GM19023 (cell line): Measurements from ENCODE around the gene RNF43.

ENCODE experiments used
- ATAC-seq: cut with Tn5 transposase; IDR thresholded peaks from one replicate; pipeline ENCODE4 v1.9.1; 2021; ENCODE audit warnings: mild to moderate bottlenecking, moderate library complexity; ENCODE audit not compliant: unreplicated experiment

RNF43 gene

DNA sequence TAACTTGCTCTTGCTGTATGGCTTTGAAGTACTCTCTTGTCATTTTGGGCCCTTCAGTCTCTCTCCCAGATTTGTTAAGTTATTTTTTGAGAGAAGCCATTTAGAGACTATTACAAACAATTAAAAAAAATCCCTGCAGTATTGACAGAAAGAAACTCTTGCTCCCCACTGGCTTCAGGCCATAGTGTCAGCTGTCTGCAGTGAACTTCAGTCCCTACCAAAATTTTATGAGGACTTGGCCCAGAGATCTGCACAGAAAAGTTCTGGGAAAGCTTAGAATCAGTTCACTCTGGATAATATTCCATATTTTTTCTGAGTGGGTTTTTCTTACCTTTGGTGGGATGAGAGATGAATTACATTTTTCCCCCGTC lies 34.5 kb downstream of the RNF43 start:
- no peak for ATAC-seq

DNA sequence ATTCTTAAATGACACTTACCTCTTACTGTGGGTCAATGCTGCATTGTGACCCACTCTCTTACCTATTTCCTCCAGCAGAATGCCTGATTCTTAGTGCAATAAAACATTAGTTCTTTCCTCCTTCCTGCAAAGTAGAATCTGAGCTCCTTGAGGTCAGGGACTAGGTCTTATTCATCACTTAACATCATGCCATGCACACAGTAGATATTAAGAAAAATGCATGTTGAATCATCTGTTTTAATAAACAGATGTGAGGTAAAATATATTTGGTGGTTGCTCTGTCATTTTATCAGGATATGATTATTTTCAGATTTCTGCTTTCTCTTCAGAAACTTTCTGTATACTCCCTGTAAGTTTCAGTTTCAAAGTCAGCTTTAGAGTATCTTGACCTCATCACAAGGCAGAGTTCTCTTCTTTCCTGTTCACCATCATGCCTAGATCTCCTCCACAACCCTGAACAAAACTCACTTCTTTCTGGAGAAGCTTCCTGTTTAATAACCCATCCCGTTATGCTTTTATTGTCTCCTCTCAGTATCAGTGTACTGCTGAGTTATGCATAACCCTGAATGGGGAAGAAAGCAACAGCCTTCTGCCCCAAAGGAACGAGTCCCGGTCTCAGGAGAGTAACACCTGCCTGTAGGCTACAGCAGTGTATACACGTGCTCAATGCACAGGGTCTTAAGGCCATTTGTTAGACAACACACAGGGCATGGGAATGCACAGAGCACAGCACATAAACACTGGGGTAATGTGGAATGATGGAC lies 35.0 kb downstream of the RNF43 start:
- ATAC-seq, result no peak

DNA sequence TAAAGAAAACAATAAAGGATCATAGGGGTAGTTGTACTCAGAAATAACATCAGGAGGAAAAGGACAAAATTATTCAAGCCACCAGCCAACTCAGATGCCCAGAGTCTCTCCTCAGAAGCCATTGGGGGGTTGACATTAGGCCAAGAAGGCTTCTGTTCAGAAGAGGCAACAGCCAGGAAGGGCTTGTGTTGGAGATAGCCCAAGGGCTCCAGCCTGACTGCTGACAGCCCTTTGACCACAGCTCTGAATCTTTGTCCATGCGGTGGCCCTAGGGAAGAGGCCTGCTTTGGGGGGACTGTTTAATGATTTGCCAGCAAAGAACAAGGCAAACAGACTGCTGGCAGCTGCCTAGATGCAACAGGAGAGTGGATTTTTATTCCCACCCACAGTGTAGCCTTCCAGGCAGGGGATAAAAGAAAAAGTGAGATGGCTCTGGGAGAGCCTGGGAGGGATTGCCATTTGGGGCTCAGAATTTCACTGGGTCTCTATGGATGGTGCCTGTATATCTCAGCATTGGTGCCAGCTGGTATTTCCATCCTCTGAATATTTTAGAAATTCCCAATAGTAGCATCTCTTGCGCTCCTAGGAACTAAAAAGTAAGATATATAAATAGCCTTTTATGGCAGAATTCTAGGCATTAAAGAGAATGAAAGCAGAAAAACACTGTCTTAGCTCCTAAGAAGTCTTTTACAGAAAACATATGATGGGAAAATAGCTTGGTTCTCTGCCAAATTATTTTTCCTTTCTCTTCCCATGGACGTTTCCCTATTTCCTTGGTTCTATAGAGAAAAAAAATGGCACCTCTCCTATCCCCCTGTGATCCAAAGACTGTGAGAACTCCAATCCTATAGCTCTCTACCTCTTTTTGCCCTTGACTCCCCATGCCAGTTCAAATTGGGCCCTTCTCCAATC lies 36.0 kb downstream of the RNF43 start:
- ATAC-seq, result no peak

DNA sequence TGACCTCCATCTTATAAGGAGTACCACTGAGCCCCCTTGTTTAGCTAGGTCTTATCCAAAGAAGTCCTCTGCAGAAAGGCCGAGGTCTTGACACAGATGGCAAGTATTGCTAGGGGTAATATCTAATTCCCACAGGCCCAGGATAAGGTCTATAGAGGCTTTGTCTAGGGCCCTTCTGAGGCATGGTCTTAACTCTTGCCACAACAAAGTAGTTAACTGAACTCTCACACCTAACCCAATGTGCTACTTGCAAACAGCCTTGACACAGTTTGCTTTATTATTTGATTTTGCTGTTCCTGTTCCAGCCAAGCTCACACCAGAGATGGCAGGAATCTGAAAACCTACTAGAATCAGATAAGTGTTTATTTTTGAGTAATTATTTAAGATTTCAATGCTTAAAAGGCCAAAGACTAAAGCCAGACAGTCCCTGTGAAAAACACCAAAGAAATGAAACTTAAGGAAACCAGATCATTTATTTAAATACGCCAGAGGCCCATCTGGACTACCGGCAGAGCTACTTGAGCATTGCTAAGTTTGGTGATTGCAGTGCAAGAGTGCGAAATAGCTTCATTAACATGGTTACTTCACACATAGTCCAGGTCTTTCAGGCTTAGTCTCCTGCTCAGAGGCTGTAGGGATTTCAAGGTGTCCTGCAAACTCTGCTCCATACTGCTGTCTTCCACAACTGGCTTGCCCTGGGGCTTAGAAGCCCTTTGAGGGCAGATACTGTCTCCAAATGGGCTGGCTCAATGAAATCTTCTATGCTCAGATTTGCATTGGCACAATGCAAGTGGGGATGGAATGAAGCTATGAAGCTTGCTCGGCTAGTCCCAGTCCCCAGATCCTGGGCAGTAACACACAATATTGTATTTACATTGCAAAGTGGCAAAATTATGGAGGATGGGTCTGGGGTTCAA lies 36.9 kb downstream of the RNF43 start:
- no peak for ATAC-seq

DNA sequence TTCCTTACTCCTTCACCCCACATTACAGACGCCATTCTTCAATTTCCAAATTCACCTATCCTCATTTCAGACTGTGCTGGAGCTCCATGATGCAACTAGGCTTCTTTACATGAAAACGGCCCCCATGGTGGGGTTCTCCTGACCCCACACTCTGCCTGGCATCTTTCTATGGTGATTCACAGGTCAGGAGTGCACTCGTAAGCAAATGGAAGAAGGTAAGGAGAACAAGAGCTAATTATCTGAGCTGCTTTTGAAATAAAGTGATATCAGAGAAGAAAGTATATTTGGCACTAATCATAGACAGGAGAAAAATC lies 37.9 kb downstream of the RNF43 start:
- no peak for ATAC-seq

DNA sequence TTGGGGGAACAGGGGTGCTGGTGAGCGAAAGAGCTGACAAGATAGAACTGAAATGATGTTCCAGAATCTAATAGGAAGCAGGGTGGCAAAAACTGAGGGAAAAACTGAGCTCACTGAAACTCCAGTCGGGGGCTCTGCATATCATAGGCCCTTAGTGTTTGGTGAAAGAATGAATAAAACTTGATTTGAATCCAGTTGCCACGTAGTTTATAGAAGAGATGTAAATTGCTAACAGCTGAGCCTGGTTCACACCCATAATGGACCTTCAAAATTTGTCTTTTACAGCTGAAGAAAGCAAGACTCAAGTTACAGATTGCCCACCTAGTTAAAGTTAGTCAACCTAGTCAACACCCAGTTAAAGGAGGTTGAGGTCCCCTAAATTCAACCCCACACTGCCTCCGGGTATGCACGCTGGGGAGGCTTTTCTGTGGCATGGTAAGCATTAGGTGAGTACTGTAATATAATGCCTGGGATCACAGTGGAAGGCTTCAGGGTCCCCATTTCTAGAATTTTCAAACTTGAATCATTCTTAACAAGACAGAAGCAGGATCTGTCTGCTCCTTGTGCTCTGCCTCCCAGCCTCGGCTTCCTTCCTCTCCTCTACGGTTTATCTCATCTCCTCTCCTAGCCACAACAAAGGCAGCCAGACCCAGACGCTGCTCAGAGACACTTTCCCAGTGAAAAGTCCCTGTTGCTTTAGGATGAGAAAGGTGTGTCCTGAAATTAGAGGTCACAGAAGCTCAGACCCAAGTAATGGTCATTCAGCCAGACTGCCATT lies 38.4 kb downstream of the RNF43 start:
- ATAC-seq, result no peak

DNA sequence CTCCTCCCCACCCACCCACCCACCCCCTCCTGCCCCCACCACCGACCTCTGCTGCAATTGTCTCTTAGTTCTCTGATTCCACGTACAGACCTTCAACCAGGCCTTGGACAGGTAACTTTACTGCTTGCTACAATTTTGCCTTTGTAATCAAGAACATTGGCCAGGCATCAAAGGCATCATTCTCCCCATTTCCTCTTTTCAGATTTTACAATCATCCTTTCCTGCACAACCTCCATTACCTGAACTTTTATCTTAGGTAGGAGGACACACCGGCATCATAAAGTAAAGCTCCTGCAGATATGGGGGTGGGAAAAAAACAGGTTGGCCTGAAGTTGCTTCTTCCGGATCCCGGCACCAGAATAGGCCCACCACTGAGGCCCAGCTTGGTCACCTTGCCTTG lies 39.7 kb downstream of the RNF43 start:
- ATAC-seq, result no peak

DNA sequence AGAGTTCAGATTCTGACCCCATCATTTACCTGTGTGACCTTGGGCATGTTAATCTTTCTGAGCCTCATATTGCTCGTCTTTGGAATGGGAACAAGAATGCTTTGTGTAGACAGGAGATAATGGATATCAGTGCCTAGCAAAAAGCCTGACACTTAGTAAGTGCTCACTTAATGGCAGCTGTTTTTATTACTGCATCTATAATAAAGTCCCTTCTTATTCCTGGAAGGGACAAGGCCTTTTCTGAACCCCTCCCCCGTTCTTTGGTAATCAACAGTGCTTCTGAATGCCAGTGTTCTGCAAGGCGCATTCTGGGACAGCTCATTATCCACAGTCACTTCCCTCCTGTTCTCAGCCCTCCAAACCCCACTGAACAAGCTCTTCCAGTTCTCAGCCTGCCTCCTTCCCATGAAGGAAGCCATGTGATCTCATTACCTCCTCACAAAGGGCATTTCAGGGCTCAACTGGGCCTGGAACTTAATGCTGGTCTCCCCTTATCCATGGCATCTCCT lies 40.2 kb downstream of the RNF43 start:
- no peak for ATAC-seq

DNA sequence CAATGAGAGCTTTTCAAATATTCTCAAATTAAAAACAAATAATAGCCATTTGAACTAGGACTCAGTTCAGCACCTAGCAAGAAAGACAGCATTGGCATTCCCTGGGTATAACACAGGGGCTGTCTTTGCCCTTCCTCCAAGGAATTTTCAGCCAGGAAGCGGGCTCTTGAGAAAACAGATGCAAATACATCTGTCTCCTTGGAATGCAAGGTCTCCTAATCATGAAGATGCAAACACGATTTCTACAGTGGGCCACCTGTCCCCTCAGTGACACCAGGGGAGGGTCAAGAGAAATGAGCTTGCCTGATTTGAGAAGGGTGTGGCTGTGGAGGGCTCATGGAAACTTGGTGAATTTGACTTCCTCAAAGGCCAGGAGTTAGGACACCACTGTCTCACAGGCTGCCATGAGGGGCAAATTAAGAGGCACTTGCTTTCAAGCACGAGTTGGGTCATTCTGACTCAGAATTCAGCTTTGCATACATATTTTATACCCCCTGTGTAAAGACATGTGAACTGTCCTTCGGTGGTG lies 40.8 kb downstream of the RNF43 start:
- ATAC-seq, result no peak

DNA sequence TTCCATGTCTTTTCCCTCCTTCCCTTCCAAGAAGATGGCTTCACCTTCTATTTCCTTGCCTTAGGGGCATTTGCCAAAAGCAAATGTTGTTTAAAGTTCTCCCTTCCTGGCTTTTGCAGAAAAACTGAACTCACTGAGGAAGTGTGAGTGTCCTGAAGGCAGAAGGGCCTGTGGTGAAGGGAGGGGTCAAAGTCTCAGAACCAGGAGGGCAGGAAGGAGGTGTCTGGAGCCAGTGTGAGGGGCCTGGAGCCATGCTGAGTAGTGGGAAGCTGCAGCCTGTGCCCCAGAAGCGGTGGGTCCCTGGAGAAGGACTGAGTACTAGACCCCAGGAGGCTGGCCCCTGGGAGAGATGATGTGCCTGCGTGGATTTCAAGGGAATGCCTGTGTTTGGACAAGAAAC lies 41.5 kb downstream of the RNF43 start:
- no peak for ATAC-seq

DNA sequence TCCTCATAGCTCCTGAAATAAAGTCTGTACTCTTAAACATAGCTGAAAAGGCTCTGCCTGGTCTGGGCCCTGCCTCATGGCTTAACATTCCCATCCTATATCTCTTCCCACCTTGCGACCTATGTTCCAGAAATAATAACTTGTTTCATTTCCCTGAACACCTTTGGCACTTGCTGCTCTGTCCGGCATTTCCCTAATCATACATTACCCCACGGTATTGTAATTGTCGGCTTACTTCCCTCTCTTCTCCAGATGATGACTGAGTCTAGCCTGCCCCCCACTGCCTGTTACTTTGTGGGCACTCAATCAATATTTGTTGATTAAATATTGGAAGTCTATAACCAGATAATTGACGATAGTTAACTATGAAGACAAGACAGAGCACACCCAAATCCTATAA lies 42.1 kb downstream of the RNF43 start:
- ATAC-seq, result no peak

DNA sequence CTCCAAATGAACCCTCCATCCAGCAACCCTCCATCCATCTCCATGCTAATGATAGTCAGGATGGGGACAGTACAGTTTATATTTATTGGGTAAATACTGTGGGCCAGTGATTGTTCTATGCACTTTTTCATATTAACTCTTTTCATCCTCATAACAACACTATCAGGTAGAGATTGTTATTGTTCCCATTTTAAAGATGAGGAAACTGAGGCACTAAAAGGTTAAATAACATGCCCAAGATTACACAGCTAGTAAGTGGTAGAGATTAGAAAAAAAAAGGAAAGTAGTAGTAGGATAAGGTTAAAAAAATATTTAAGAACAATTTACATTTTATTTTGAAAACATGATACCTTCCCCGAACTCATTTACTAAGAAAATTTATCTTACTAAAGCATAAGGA lies 43.4 kb downstream of the RNF43 start:
- ATAC-seq, result no peak

DNA sequence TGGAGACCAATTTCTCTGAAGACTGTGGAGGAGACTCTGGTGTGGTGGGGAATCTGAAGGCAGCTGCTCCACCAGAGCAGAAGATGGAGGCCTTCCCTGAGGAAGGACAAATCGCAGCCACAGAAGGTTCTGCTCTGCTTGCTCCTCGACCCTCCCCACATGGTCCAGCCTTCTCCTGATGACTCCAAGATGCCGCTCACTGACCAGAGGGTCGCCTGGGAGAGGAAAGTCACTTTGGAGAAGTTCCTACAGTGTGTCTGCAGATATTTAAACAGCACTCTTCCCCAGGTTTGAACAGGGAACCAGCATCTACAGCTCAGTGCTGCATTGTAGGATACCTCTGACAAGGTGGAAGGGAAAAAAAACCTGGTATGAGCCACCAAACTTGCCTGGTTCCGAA lies 44.3 kb downstream of the RNF43 start:
- ATAC-seq, result no peak

DNA sequence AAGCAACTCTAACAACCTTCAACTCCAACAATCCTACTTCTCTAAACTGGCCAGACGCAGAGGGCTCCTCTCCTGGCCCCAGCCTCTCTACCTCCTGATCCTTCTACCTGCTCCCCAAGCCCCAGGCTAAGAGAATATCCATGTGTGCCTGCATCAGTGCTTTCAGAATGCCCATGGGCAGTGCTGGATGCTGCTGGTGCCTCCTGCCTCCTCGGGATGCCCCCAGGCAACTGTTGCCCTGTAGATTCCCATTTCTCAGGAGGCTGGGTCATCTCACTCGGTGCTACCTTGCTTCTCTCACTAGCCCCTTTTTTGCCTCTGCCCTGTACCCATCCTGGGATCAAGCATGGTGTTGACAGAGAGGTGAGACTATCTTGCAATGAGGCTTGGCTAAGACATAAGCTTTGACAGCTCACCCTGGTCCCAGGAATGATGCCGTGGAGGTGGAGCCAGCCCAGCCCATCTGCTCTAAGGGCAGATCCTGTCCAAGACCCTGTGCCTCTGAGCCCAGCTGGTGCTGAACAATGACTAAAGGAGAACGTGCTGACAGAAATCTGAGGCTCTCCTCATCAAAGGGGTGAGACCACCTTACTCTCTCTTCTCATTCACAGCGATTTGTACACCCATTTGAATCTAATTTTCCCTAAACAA lies 45.9 kb downstream of the RNF43 start:
- ATAC-seq, result no peak

DNA sequence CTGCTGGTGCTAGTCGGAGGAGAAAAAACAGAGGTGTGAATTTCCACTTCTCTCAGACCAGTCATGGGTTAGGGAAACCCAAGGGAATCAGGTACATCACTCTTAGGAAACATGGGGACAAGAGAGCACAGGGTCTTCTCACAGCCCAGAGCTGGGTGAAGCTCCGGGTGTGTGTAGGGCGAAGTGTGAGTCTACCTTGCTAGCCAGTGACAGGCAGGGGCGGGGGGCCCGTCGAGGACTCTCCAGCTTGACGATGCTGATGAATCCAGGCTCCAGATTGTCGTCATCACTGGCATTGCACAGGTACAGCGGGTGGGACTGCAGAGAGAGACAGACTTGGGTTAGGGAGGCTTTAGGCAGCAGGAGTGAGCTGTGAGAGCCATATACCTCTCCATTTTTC lies 46.6 kb downstream of the RNF43 start:
- ATAC-seq, result no peak

DNA sequence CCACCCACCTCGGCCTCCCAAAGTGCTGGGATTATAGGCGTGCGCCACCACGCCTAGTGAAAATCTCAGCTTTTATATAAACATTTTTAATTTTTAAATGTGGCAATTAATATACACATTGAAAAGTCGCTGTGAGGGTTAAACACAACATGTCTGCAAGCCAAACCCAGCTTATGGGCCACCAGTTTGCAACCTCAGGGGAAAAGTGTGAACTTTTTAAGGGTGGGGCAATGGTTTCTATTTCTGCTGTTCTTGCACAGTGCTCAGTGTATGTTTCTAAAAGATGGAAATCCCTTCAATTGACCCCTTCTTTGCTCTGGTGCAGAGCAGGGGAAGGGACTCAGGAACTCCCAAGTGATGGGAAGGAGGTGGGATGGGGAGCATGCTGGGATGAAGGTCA lies 47.0 kb downstream of the RNF43 start:
- ATAC-seq, result no peak

DNA sequence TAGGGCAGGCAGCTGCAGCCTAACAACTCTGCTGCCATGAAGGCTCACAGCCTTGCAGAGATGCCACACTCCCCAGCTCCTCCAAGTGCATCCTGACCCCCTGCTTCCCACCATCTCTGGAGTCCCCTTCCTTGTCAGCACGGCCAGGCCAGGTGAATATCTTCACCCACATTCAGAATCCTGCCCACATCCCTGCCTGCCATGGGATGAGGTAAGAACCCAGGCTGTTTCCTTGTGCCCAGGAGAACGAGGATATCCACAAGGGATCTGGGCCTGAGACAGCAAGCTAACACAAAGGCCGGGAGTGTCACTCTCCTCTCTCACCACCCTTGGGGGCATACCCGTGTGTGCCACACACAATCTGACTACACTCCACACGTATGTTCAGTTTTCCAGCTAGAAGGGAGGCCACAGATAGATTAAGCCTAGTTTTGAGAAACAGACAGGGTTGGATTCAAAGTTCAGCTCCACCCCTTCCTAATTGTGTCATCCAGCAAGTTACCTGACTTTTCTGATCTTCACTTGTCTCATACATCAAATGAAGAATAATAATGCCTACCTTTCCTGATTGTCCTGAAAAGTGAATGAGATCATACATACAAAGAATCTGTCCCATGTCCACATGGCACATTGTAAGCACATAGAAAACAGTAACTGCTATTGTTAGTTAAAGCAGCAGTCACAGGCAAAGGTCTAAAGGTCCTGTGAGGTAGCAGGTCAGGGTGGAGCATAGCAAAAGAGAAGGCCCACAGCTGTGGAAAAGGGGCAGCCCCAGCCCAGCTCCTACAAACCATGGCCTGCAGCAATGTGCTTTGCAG lies 47.9 kb downstream of the RNF43 start:
- no peak for ATAC-seq

DNA sequence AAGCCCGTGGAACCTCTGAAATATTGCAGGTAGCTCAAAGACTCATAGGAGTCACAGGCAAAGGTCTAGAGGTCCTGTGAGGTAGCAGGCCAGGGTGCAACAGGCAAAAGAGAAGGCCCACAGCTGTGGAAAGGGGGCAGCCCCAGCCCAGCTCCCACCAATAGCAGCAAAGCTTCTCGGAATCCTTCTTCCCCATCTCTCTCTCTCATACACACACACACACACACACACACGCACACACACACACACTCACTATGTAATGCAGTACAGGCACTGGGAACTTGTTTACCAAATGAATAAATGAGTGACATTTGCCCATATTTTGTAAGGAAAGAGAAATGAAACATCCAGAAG lies 48.5 kb downstream of the RNF43 start:
- ATAC-seq, result no peak
